Limb (tissue), 2 donors: Measurements from ENCODE around the gene RGS9BP.
"Not testable (repeated sequence)": the region's sequence is repeated elsewhere in the genome, so short reads cannot be mapped to it uniquely, and the experiment has no call there.

Source experiments
- DNase-seq, 2 donors: peaks; one replicate each; pipeline ENCODE4 v3.0.0-alpha.2; 2016; ENCODE audit errors: extremely low spot score in 2 of 2

RGS9BP gene

DNA sequence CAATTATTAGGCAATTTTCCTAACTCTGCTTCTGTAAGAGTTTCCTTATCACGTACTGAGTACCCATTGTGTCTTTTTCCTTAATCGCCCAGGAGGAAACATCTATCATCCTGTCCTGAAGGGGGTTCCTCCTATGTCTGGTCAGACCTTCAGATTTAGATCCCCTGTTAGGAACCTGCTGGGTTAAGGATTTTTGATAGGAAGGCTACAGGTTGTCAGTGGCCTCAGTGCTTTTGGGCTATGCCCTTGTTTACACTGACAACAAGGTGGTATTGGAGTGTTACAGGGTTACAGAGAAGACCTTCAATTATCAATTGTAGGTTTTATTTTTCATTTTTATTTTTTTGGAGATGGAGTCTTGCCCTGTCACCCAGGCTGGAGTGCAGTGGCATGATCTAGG is 19.2 kb downstream of the RGS9BP start:
- not testable (repeated sequence) for DNase-seq

DNA sequence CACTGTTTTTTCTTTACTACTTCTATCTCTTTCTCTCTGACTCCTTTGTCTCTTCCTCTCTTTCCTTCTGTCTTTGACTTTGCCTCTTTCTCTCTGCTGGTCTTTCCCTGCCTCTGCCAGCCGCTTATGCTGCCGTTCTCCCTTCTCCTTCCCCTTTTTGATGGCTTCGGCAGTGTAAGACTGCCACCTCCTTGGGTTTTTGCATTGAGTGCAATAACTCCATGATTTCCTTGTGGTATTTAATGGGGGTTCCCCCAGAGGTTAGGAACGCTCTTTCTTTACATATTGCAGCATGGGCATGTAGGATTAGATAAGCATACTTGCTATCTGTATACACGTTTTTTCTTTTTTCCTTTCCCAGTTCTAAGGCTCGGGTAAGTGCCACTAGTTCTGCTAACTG is 19.9 kb downstream of the RGS9BP start:
- not testable (repeated sequence) for DNase-seq

- DNase-seq, result not testable (repeated sequence)
These were observed 21.1 kb downstream of the RGS9BP start for GRCh38 chr19:32696771-32697170.

DNA sequence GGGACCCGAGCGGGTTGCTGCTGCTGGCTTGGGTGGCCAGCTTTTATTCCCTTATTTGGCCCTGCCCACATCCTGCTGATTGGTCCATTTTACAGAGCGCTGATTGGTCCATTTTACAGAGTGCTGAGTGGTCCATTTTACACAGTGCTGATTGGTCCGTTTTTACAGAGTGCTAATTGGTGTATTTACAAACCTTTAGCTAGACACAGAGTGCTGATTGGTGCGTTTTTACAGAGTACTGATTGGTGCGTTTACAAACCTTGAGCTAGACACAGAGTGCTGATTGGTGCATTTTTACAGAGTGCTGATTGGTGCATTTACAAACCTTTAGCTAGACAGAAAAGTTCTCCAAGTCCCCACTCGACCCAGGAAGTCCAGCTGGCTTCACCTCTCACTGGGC is 24.5 kb downstream of the RGS9BP start:
- DNase-seq, result not testable (repeated sequence)

- DNase-seq, result no peak
These were observed 26.4 kb downstream of the RGS9BP start for GRCh38 chr19:32702010-32702409.

- DNase-seq, result not testable (repeated sequence)
These were observed 28.4 kb downstream of the RGS9BP start for GRCh38 chr19:32704006-32704405.

- DNase-seq, result no peak
These were observed 32.8 kb downstream of the RGS9BP start for GRCh38 chr19:32708457-32708856.

- no peak for DNase-seq
These were observed 33.4 kb downstream of the RGS9BP start for GRCh38 chr19:32709032-32709431.

DNA sequence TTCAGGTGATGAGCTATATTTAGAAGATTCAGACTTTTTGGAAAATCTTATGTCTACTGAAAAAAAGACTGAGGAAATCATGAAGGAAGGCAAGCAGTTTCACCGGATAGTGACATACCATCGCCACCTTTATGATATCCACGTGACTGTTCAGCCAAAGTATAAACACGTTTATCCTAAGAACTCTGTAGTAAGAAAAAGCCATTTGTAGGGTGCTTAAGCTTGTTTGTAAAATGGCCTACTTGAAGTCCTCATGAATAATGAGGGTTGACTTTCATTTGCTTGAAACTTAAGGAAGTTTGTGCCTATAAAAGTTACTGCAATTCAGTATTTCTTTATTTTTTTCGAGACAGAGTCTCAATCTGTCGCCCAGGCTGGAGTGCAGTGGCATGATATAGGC is 36.1 kb downstream of the RGS9BP start:
- no peak for DNase-seq

DNA sequence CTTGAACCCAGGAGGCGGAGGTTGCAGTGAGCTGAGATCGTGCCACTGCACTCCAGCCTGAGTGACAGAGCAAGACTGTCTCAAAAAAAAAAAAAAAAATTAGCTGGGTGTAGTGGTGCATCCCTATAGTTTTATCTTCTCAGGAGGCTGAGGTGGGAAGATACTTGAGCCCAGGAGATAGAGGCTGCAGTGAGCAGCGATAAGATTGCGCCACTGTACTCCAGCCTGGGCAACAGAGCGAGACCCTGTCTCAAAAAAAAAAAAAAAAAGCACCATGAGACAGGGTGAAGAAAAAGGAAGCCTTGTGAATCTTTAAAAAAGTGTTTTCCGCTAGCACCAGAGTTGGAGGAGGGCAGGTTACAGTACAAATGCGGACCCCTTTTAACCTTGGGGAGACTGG is 40.6 kb downstream of the RGS9BP start:
- not testable (repeated sequence) for DNase-seq

DNA sequence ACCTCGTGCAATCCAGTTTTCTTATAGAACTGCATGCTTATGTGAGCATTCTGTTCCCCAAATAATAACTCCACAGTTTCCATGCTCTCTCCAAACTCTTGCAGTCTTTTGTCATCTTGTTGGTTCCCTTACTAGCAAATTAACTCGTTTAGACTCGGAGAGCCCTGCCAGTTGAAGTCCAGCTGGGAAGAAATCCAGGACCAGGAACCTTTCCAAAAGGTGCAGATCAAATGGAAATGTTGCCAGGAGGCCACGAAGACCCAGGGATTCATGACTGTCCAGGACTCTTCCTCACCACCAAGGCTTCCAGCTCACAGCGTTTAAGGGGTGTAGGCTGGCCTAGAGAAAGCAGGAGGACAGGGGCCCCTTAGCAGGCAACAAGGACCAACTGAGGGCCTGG is 41.8 kb downstream of the RGS9BP start:
- no peak for DNase-seq

DNA sequence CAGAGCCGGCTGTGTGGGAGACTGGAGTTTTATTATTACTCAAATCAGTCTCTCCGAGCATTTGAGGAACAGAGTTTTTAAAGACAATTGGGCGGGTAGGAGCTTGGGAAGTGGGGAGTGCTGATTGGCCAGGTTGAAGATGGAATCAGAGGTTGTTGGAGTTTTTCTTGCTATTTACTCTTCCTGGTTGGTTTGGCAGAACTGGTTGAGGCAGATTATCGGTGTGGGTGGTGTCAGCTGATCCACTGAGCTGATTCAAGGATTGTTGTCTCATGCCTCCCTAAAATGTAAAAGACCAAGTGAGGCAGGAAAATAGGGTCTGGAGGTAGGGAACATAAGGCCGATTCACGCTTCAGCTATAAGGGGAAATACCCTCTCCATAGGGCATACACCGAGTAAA is 42.6 kb downstream of the RGS9BP start:
- no peak for DNase-seq

DNA sequence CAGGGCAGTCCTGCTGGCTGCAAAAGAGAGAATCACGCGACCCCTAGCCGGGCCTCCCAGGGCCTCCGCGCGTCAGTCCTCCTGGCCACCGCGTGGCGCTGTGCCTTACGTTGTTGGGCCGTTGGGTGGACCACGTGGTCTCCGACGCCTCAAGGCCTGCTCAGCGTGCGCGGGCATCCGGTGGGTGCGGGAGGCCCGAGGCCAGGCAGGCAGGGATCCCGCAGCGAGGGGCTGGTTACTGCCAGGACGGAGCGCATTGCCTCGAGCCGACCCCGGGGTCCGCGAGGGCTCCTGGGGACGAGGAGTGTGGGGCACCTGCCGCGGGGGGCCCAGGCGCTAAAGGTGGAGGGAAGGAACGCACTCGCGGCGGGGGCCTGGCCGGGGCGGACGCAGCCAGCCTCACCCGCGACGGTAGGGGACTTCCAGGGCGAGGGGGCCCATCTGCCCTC is 44.0 kb downstream of the RGS9BP start, which contains the start of gene TDRD12:
TDRD12 (plus strand) TSS at position 157 of the 449 bp plus-strand sequence. CDS start 306 bp downstream, outside the sequence.
- DNase-seq, result no peak

DNA sequence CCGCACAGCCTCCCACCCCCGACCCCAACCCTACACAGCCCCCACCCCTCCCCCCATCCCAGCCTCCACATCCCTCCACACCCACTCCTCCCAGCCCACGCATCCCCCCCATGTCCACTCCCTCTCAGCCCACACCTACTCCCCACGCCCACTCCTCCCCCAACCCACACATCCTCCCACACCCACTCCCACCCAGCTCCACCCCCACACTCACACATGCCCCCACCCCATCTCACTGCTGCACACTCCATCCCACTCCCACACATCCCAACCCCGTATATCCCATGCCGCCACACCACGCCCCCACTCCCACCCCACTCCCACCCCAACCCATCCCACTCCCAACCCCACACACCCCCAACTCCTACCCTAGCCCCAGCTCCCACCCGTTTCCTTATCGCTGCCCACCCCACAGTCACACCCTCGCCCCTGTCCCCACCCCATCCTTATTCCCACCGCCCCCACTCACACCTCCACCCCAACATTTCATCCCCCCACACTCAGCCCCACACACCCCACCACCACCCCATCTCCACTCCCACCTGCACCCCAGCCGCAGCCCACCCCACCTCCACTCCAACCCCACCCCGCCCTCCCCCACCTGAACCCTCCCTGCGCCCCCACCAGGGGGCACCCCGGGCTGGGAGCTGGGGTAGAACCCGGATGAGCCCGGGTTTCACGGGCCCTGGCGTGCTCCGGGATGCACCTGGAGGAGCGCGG is 44.7 kb downstream of the RGS9BP start:
- DNase-seq, result no peak

- no peak for DNase-seq
These were observed 45.2 kb downstream of the RGS9BP start for GRCh38 chr19:32720936-32721250.
